ENCODE data around the gene ATP8B4.

ATP8B4 gene

GRCh38 chr15:49868348-49868747 is 250.7 kb downstream of the ATP8B4 start:
- Histone ChIP-seq H3K9me3 (ENCODE audit: control insufficient read depth, low read length) (no peaks in the 10 kb centered on the region), H3K9ac (ENCODE audit: low read length) (no peak overlapping the region), H3K36me3 (ENCODE audit: control insufficient read depth, insufficient read depth, low read length) (no peaks in the 10 kb centered on the region), H3K27me3 (ENCODE audit: control insufficient read depth, insufficient read depth, low read length) (no peaks in the 10 kb centered on the region), H3K4me1 (ENCODE audit: control insufficient read depth, insufficient read depth, low read length) (no peaks in the 10 kb centered on the region), H3K4me3 (ENCODE audit: low read length) (no peak overlapping the region)

GRCh38 chr15:49865925-49866757 is 252.9 kb downstream of the ATP8B4 start:
- Histone ChIP-seq H3K4me1 (ENCODE audit: control insufficient read depth, insufficient read depth, low read length) (no peaks in the 10 kb centered on the region), H3K9ac (ENCODE audit: low read length) (no peak overlapping the region), H3K36me3 (ENCODE audit: control insufficient read depth, insufficient read depth, low read length) (no peaks in the 10 kb centered on the region), H3K27me3 (ENCODE audit: control insufficient read depth, insufficient read depth, low read length) (no peaks in the 10 kb centered on the region), H3K9me3 (ENCODE audit: control insufficient read depth, low read length) (no peaks in the 10 kb centered on the region), H3K4me3 (ENCODE audit: low read length) (no peak overlapping the region)

GRCh38 chr15:49864251-49864650 is 254.8 kb downstream of the ATP8B4 start:
- Histone ChIP-seq H3K4me1 (ENCODE audit: control insufficient read depth, insufficient read depth, low read length) (no peaks in the 10 kb centered on the region), H3K27me3 (ENCODE audit: control insufficient read depth, insufficient read depth, low read length) (no peaks in the 10 kb centered on the region), H3K9me3 (ENCODE audit: control insufficient read depth, low read length) (no peaks in the 10 kb centered on the region), H3K36me3 (ENCODE audit: control insufficient read depth, insufficient read depth, low read length) (no peaks in the 10 kb centered on the region), H3K9ac (ENCODE audit: low read length) (no peak overlapping the region), H3K4me3 (ENCODE audit: low read length) (no peak overlapping the region)

GRCh38 chr15:49863431-49864224 is 255.4 kb downstream of the ATP8B4 start:
- Histone ChIP-seq H3K9ac (ENCODE audit: low read length) (no peak overlapping the region), H3K4me1 (ENCODE audit: control insufficient read depth, insufficient read depth, low read length) (no peaks in the 10 kb centered on the region), H3K27me3 (ENCODE audit: control insufficient read depth, insufficient read depth, low read length) (no peaks in the 10 kb centered on the region), H3K9me3 (ENCODE audit: control insufficient read depth, low read length) (no peaks in the 10 kb centered on the region), H3K4me3 (ENCODE audit: low read length) (no peak overlapping the region), H3K36me3 (ENCODE audit: control insufficient read depth, insufficient read depth, low read length) (no peaks in the 10 kb centered on the region)

GRCh38 chr15:49860101-49860500 is 258.9 kb downstream of the ATP8B4 start:
- Histone ChIP-seq H3K4me3 (ENCODE audit: low read length) (no peak overlapping the region), H3K4me1 (ENCODE audit: control insufficient read depth, insufficient read depth, low read length) (no peaks in the 10 kb centered on the region), H3K36me3 (ENCODE audit: control insufficient read depth, insufficient read depth, low read length) (no peaks in the 10 kb centered on the region), H3K9me3 (ENCODE audit: control insufficient read depth, low read length) (no peaks in the 10 kb centered on the region), H3K9ac (ENCODE audit: low read length) (no peak overlapping the region), H3K27me3 (ENCODE audit: control insufficient read depth, insufficient read depth, low read length) (no peaks in the 10 kb centered on the region)

GRCh38 chr15:49857496-49858475 is 261.2 kb downstream of the ATP8B4 start:
- no peaks in the 10 kb centered on the region for H3K9me3 ChIP-seq (ENCODE audit: control insufficient read depth, low read length)
- H3K36me3 ChIP-seq (ENCODE audit: control insufficient read depth, insufficient read depth, low read length) = no peaks in the 10 kb centered on the region
- H3K9ac ChIP-seq (ENCODE audit: low read length) = no peak overlapping the region
- H3K4me3 ChIP-seq (ENCODE audit: low read length) = no peak overlapping the region
- H3K27me3 ChIP-seq (ENCODE audit: control insufficient read depth, insufficient read depth, low read length) = no peaks in the 10 kb centered on the region
- no peaks in the 10 kb centered on the region for H3K4me1 ChIP-seq (ENCODE audit: control insufficient read depth, insufficient read depth, low read length)

- no peaks in the 10 kb centered on the region for H3K36me3 ChIP-seq (ENCODE audit: control insufficient read depth, insufficient read depth, low read length)
- H3K27me3 ChIP-seq (ENCODE audit: control insufficient read depth, insufficient read depth, low read length) = no peaks in the 10 kb centered on the region
- H3K9ac ChIP-seq (ENCODE audit: low read length) = no peak overlapping the region
- H3K9me3 ChIP-seq (ENCODE audit: control insufficient read depth, low read length) = no peaks in the 10 kb centered on the region
- no peak overlapping the region for H3K4me3 ChIP-seq (ENCODE audit: low read length)
- H3K4me1 ChIP-seq (ENCODE audit: control insufficient read depth, insufficient read depth, low read length) = no peaks in the 10 kb centered on the region
These were observed 263.0 kb downstream of the ATP8B4 start for GRCh38 chr15:49855917-49856637.

GRCh38 chr15:49852756-49853155 is 266.3 kb downstream of the ATP8B4 start:
- Histone ChIP-seq H3K27me3 (ENCODE audit: control insufficient read depth, insufficient read depth, low read length) (no peaks in the 10 kb centered on the region), H3K9ac (ENCODE audit: low read length) (no peak overlapping the region), H3K9me3 (ENCODE audit: control insufficient read depth, low read length) (no peaks in the 10 kb centered on the region), H3K4me3 (ENCODE audit: low read length) (no peak overlapping the region), H3K4me1 (ENCODE audit: control insufficient read depth, insufficient read depth, low read length) (peaks cover 5% of the 10 kb centered on the region), H3K36me3 (ENCODE audit: control insufficient read depth, insufficient read depth, low read length) (no peaks in the 10 kb centered on the region)

GRCh38 chr15:49848807-49849206 is 270.2 kb downstream of the ATP8B4 start:
- H3K4me1 ChIP-seq (ENCODE audit: control insufficient read depth, insufficient read depth, low read length) = peaks cover 5% of the 10 kb centered on the region
- H3K27me3 ChIP-seq (ENCODE audit: control insufficient read depth, insufficient read depth, low read length) = no peaks in the 10 kb centered on the region
- H3K9ac ChIP-seq (ENCODE audit: low read length) = no peak overlapping the region
- no peaks in the 10 kb centered on the region for H3K9me3 ChIP-seq (ENCODE audit: control insufficient read depth, low read length)
- H3K4me3 ChIP-seq (ENCODE audit: low read length) = no peak overlapping the region
- H3K36me3 ChIP-seq (ENCODE audit: control insufficient read depth, insufficient read depth, low read length) = no peaks in the 10 kb centered on the region

GRCh38 chr15:49848282-49848724 is 270.7 kb downstream of the ATP8B4 start:
- Histone ChIP-seq H3K9ac (ENCODE audit: low read length) (no peak overlapping the region), H3K27me3 (ENCODE audit: control insufficient read depth, insufficient read depth, low read length) (no peaks in the 10 kb centered on the region), H3K9me3 (ENCODE audit: control insufficient read depth, low read length) (no peaks in the 10 kb centered on the region), H3K4me3 (ENCODE audit: low read length) (no peak overlapping the region), H3K36me3 (ENCODE audit: control insufficient read depth, insufficient read depth, low read length) (no peaks in the 10 kb centered on the region), H3K4me1 (ENCODE audit: control insufficient read depth, insufficient read depth, low read length) (peaks cover 5% of the 10 kb centered on the region)

All from mucosa of stomach (tissue), 1 donor.